Middle frontal gyrus (tissue), 1 donor: Measurements from ENCODE around the gene SETBP1.

Experiments used
- DNase-seq: peaks from one replicate; pipeline ENCODE4 v3.0.0-alpha.2; 2015; ENCODE audit warnings: low spot score; ENCODE audit errors: extremely low spot score

The SETBP1 gene

DNA sequence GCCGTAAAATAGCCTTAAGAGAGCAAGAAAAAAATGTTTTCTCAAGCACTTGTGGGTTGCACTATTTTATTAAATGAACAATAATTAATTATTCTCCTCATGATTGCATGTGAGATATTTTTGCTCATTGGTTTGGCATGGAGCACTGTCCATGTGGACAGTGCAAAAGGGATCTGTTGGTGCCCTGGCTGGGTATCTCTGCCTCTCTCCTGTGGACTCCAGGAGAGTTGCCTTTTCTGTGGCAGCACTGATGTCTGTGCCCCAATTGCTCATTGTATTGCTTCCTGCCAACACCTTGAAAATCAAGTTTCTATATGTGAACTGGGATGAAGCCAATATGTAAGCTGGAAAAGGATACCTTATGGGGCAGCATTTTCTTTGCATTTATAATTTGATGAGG lies 131.7 kb downstream of the SETBP1 start:
- DNase-seq = no peak

DNA sequence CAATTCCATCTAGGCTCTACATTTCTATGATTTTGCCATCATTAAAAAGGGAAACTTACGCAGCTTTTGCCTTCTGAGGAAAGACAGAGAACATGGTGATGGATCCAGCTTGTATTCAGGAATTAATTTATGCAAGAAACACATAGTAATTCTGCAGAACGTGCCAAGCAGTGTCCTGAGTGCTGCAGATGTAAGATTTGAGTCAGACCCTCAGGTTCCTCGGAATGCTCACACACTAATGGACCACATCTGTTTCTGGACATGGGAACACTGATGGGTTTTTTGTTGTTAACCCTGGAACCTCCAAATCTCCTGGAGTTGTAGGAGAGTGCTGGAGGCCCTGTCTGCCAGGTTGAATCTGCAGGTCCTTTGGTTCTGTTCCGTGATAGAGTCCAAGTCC lies 132.9 kb downstream of the SETBP1 start:
- no peak for DNase-seq

DNA sequence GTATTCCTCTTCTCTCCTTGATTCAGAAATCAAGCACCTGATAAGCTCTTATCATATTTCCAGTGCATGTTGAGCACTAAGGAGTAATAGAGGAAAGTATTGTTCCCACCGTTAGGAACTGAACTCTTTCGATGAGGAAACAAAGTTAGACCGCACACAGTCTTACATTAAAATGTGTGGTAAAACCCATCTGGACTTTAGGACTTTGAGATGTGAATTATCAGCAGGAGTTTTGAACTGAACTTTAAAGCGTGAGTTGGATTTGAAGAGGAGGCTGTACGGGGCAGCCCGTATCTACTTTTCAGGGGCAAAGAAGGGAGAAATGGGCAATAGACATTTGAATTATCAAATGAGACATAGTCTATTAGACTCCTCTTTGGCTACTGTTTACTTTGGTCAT lies 134.4 kb downstream of the SETBP1 start:
- DNase-seq = no peak

DNA sequence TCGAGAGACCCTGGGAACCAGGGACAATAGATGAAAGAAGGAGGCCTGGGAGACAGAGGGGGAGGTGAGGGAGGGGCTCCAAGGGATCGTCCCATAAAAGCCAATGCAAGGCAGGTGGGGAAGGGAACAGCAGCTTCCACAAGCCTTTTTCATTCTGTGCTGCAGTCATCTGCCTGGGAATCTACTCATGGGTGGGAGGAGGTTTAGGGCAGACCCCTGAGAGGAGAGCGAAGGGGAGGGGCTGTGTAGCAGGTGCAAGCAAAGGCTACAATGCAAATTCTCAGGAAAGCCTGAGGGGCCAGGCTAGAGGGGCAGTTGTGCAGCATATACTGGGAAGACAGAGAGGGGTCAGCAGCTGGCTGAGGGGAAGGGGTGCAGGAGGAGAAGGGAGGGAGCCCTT lies 135.4 kb downstream of the SETBP1 start:
- DNase-seq = no peak

DNA sequence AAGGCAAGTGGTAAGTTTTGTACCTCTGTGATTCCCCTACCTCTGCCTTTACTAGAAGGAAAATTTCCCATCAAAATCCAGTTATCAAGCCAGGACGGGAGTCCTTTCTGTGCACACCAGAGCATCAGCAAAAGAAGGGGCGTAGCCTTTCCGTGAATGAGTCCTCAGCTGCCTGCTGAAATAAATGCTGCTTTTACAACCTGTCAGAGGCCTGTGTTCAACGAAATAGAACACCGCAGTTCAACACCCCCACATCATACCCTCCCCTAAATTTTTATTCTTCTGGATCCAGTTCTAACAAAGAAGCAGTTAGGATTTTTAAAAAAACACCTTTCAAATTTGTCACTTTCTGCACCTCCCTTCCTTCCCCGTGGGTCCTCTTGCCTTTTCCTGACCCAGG lies 135.8 kb downstream of the SETBP1 start:
- DNase-seq = no peak

DNA sequence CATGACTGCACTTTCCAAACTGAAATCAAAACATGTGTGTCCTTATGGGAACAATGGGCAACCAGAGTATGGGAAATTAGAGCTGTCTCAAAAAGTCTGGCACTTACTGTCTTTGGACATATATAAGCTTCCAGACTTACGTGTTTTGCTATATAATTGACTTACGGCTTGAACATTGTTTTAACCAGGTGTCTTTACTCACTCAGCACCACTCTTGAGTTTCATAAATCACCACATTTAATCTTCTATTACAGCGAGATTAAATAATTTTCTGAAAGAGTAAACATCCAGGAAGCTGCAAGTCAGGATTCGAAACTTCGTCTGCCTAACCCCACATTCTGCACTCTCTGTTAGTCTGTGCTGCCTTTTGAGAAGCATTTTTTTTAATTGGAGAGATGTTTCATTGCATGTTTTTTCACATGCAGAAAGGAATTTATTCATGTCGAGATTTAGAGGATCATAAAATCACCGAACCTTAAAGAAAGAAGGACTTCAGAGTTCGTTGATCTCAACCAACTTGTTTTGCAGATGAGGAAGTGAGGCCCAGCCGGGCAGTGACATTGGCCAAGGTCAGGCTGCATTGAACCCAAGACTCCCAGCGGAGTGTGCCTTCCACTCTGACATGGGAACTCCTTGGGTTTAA lies 137.3 kb downstream of the SETBP1 start:
- no peak for DNase-seq

DNA sequence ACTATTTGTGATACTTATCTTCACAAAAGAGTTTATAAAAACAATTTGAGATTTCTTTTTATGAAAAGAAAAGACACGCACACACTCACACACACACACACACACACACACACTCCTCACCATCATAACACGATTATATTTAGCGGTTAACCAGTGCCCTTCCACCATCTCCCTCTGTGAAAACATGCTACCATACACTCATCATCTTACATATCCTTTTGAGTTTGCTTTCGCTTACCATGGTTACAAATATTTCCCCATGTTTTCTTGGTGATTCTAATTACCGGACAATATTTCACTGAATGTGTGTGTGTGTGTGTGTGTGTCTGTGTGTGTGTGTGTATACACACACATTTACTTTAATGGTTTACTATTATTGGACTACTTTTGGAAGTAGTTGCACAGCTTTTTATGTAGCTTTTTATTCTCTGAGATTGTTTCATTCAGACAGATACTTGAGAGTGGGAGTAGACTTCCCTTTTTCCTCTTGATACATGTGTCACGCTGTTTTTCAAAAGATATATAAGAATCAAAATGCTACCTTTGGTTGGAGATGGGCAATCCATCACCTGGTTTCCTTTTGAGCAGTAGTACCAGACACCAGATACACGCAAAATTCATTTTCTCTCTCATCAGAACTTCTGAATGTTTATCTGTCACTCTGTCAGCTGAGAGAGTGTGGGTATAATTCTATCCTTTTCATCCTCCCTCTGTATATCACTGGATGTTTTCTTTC lies 138.1 kb downstream of the SETBP1 start:
- DNase-seq = no peak

DNA sequence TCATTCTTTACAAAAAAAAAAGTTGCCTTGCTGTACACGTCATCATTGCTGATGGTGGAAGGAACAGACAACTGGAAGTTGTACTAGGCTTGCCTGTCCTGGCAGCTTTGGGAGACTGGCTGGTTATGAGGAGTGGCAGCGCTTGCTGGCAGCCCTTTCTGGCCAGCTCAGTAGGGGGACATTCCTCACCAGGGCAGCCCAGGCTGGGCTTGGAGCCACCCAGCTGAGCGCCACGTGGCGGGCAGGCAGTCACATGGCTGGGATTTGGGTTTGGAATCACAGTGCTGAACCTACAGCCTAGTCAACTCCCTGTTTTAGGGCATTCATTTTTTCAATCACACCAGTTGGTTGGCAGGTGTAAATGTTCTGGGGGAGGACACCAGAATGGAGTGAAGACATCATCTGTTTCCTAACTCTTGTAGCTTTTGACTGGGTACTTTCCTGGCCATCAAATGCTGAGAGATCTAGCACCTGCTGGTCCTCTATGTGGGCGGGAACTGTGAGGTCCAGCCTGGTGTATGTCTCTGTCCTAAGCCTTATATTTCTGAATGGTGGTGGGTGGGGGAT lies 139.3 kb downstream of the SETBP1 start:
- no peak for DNase-seq

- DNase-seq = no peak
Observed at GRCh38 chr18:44821924-44822323, 141.2 kb downstream of the SETBP1 start.

DNA sequence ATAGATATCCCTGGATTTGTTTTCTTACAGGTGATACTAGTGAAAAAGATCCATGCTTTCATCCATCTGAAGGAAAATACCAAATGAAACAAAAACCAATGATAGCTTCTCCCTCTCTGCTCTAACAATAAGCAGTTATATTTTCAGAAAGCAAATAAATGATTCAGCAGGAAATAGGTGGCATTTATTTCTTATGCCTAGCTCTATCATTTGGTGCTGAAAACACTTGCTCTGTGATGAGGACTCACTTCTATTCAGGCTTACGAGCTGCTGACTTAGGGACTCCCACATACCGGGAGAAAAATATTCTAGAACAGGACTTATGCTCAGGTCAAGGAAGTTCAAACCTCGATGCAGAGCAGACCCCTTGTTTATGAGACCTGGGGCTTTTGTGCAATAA lies 142.6 kb downstream of the SETBP1 start:
- no peak for DNase-seq

DNA sequence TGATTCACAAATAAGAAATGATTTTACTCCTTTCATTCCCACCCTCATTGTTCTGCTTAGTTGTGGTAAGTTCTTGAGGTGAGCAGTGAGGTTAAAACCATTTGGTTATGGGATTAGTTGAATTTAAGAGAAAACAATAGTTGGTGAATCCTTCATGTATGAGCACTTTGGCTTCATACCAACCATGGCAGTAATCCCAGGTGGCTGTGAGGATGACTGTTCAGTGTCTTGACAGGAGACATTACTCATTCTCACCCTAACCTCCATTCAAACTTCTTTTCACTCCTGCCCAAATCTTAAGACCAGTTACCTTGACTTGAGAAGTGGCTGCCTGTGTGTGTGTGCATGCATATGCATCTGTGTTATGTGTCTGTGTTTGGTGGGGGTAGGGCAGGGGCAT lies 143.1 kb downstream of the SETBP1 start:
- no peak for DNase-seq

DNA sequence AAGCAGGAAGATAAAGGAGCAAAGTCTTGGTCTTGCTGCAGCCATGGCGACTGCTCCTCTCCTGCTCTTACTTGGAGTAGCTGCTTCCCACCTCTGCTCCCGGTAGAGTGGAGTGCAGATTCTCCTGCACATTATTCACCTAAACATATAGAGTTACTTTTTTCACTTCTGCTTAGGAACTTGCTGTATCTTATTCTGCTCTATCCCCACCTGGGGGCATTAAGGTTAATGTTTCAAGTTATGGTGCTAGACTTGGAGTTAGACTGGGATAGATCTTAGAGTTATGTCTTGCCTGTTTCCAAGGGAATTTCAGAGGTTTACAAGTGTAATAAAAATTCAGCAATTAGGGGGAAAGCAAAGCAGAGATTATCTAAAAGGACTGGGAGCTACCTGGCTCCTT lies 144.2 kb downstream of the SETBP1 start:
- DNase-seq = no peak

GRCh38 chr18:44826418-44827259 lies 146.0 kb downstream of the SETBP1 start:
- no peak for DNase-seq

GRCh38 chr18:44828080-44828479 lies 147.4 kb downstream of the SETBP1 start:
- DNase-seq = no peak

DNA sequence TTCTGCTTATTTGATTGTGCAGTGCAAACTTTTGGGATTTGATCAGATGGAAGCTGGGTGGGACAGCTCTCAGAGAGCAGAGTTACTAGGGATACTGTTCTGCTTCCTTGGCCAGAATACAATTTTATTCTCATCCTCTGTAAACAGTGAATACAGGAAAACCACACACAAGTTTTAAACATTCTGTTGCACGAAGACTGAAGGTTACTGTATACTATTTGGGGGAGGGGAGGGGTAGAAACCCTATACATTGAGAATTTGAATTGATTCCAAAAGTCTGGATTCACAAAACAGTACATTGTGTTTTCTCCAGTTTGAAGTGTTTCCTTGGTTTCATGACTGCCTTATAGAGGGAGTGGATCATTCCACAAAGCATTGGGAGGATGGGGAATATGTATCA lies 149.9 kb downstream of the SETBP1 start:
- DNase-seq = no peak

DNA sequence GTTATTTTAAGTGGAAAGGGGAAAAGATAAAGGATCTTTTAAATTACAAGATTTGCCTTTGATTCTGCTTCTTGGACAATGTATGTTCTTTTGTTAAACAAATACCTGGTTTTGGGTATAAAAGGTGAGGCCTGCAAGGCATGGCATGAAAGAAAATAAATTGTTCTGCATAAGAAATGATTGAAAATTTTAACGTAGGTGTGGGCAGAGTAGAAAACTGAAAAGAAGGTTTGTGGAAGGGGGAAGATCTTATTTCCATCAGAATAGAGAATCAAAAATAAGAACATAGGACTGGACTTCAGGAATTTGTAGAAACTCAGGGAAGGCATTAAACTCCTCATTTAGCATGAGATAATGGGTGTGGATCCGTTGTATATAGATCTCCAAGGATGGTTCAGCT lies 153.1 kb downstream of the SETBP1 start:
- DNase-seq = no peak

GRCh38 chr18:44834867-44835469 lies 154.3 kb downstream of the SETBP1 start:
- DNase-seq = no peak

GRCh38 chr18:44835703-44836102 lies 155.0 kb downstream of the SETBP1 start:
- DNase-seq = no peak

GRCh38 chr18:44836263-44836662 lies 155.6 kb downstream of the SETBP1 start:
- DNase-seq = no peak

- DNase-seq = no peak
Observed at GRCh38 chr18:44837482-44838180, 156.9 kb downstream of the SETBP1 start.
